Upper lobe of left lung (tissue), 6 donors: ENCODE results near the gene CFAP69. TPM values are rescaled to one million over a fixed set of nuclear protein-coding genes. Genes with fewer than 3 reads are reported as not detected.

Experiments
- ATAC-seq, 2 donors: fragments of 200-7000 bp; cut with Tn5 transposase; one replicate each; pipeline ENCODE4 v1.9.1; 2022; ENCODE audit warnings: mild to moderate bottlenecking in 2 of 2, moderate library complexity in 2 of 2; ENCODE audit not compliant: low FRiP score in 2 of 2
- DNase-seq, 2 donors: peaks; one replicate each; pipeline ENCODE4 v3.0.0-alpha.2; 2019 to 2020
- H3K27ac ChIP-seq, 4 donors: fragments of 200-600 bp; sonication (generic); one replicate each; pipeline ENCODE4 v1.5.1; 2016 to 2019
- H3K27me3 ChIP-seq, 4 donors: fragments of 200-600 bp; sonication (generic); one replicate each; pipeline ENCODE4 v1.5.1; 2017 to 2019
- H3K36me3 ChIP-seq, 4 donors: fragments of 200-600 bp; sonication (generic); one replicate each; pipeline ENCODE4 v1.5.1; 2016 to 2019
- H3K4me1 ChIP-seq, 4 donors: fragments of 200-600 bp; sonication (generic); one replicate each; pipeline ENCODE4 v1.5.1; 2018 to 2019
- H3K4me3 ChIP-seq, 4 donors: fragments of 200-600 bp; sonication (generic); one replicate each; pipeline ENCODE4 v1.5.1; 2017 to 2019; ENCODE audit warnings: mild to moderate bottlenecking in 2 of 4, moderate library complexity in 1 of 4
- H3K9me3 ChIP-seq, 4 donors: fragments of 200-600 bp; sonication (generic); one replicate each; pipeline ENCODE4 v1.5.1; 2018 to 2019
- CTCF ChIP-seq, 6 experiments: fragments of 450-650 bp in 4 of 6; fragments of 200-600 bp in 2 of 6; sonication (generic) in 2 of 6; IDR thresholded peaks; one replicate each; pipeline ENCODE4 v1.5.1; 2016 to 2019; ENCODE audit warnings: antibody characterized with exemption in 6 of 6
- EP300 ChIP-seq, 4 donors: sonication (generic); formaldehyde crosslinking; IDR thresholded peaks; one replicate each; pipeline ENCODE4 v1.5.1; 2017; ENCODE audit warnings: antibody characterized with exemption in 4 of 4, control low read depth in 2 of 4
- POLR2A ChIP-seq, 4 donors: fragments of 450-650 bp; IDR thresholded peaks; one replicate each; pipeline ENCODE4 v1.5.1; 2016 to 2017; ENCODE audit warnings: antibody characterized with exemption in 4 of 4, mild to moderate bottlenecking in 2 of 4
- POLR2AphosphoS5 ChIP-seq, 2 donors: sonication (generic); formaldehyde crosslinking; IDR thresholded peaks; one replicate each; pipeline ENCODE4 v1.5.1; 2017; ENCODE audit warnings: antibody characterized with exemption in 2 of 2
- WGBS, 2 donors: methylation state at CpG; one replicate each; pipeline ENCODE4 v1.1.5; 2017 to 2018; 5-methylcytosine and 5-hydroxymethylcytosine counted together
- total RNA-seq, 6 donors: library from RNA; depleted of rRNA in 4 of 6; stranded (reverse); fragments of >200 nt in 4 of 6; gene quantifications; one replicate each; pipeline versions ENCODE4 v1.1.0 to v1.2.1, GENCODE V29; 2016 to 2021
- donor health status: DM: no; HTN: no; CAD: no; lungs with moderate emphysema.
- donor health status: DM: no; HTN: yes; CAD: no; lungs with severe emphysema.

CFAP69 gene
- total RNA-seq, 6 donors from 2014 or later, result 3.4 to 34.9 (median 6.9) TPM

GRCh38 chr7:90303241-90303640, 58.3 kb downstream of the CFAP69 start:
- Histone ChIP-seq H3K9me3 (no peaks in the 10 kb centered on the region), H3K4me1 (no peaks in the 10 kb centered on the region), H3K27ac (no peak overlapping the region), H3K4me3 (no peak overlapping the region), H3K36me3 (peaks cover 0 to 6% (median 0%) of the 10 kb centered on the region in 4 donors), H3K27me3 (no peaks in the 10 kb centered on the region)
- WGBS, 2 donors, result 89 to 97% methylated on average over 1 of the region's 1 CpG
- TF ChIP-seq POLR2AphosphoS5 (IDR thresholded peaks at IDR 0.05) (no peak), POLR2A (IDR thresholded peaks at IDR 0.05) (no peak), CTCF (IDR thresholded peaks at IDR 0.05) (no peak), EP300 (IDR thresholded peaks at IDR 0.05) (no peak)
- no peak for DNase-seq
- no peak for ATAC-seq

- WGBS, 2 donors, result 80 to 85% methylated on average over 5 of the region's 5 CpGs
Observed at GRCh38 chr7:90309872-90310271, 64.9 kb downstream of the CFAP69 start.

GRCh38 chr7:90311175-90311574, 66.2 kb downstream of the CFAP69 start:
- DNase-seq, result no peak

More at GRCh38 chr7:90309872-90310271, 64.9 kb downstream of the CFAP69 start:
- Histone ChIP-seq H3K27me3 (no peaks in the 10 kb centered on the region), H3K4me1 (no peaks in the 10 kb centered on the region), H3K27ac (no peak overlapping the region), H3K36me3 (peaks cover 0 to 8% (median 0%) of the 10 kb centered on the region in 4 donors), H3K9me3 (no peaks in the 10 kb centered on the region), H3K4me3 (no peak overlapping the region)
- TF ChIP-seq POLR2A (IDR thresholded peaks at IDR 0.05) (no peak), POLR2AphosphoS5 (IDR thresholded peaks at IDR 0.05) (no peak), EP300 (IDR thresholded peaks at IDR 0.05) (no peak), CTCF (IDR thresholded peaks at IDR 0.05) (no peak)
- DNase-seq (no peak), ATAC-seq (no peak)

GRCh38 chr7:90312745-90313144, 67.8 kb downstream of the CFAP69 start:
- no peaks in the 10 kb centered on the region for H3K9me3 ChIP-seq
- no peak for TF ChIP-seq POLR2AphosphoS5 (IDR thresholded peaks at IDR 0.05)
- TF ChIP-seq CTCF (IDR thresholded peaks at IDR 0.05), result no peak
- no peak for TF ChIP-seq POLR2A (IDR thresholded peaks at IDR 0.05)
- no peak for TF ChIP-seq EP300 (IDR thresholded peaks at IDR 0.05)
- no peaks in the 10 kb centered on the region for H3K27me3 ChIP-seq
- H3K27ac ChIP-seq, result no peak overlapping the region
- peaks cover 0 to 3% (median 0%) of the 10 kb centered on the region in 4 donors for H3K36me3 ChIP-seq
- H3K4me1 ChIP-seq, result no peaks in the 10 kb centered on the region
- WGBS, 2 donors, result 90 to 92% methylated on average over 2 of the region's 2 CpGs
- H3K4me3 ChIP-seq, result no peak overlapping the region
- ATAC-seq, result no peak
- no peak for DNase-seq

More at GRCh38 chr7:90311175-90311574, 66.2 kb downstream of the CFAP69 start:
- Histone ChIP-seq H3K9me3 (no peaks in the 10 kb centered on the region), H3K4me1 (no peaks in the 10 kb centered on the region), H3K27ac (no peak overlapping the region), H3K27me3 (no peaks in the 10 kb centered on the region), H3K4me3 (no peak overlapping the region), H3K36me3 (peaks cover 0 to 8% (median 0%) of the 10 kb centered on the region in 4 donors)
- TF ChIP-seq POLR2AphosphoS5 (IDR thresholded peaks at IDR 0.05) (no peak), POLR2A (IDR thresholded peaks at IDR 0.05) (no peak), CTCF (IDR thresholded peaks at IDR 0.05) (no peak), EP300 (IDR thresholded peaks at IDR 0.05) (no peak)
- no peak for ATAC-seq

- Histone ChIP-seq H3K27ac (no peak overlapping the region), H3K4me3 (no peak overlapping the region), H3K9me3 (no peaks in the 10 kb centered on the region), H3K27me3 (no peaks in the 10 kb centered on the region), H3K36me3 (no peaks in the 10 kb centered on the region), H3K4me1 (no peaks in the 10 kb centered on the region)
- DNase-seq (no peak), ATAC-seq (no peak)
- TF ChIP-seq CTCF (IDR thresholded peaks at IDR 0.05) (no peak), EP300 (IDR thresholded peaks at IDR 0.05) (no peak), POLR2A (IDR thresholded peaks at IDR 0.05) (no peak), POLR2AphosphoS5 (IDR thresholded peaks at IDR 0.05) (no peak)
- WGBS, 2 donors, result 70 to 86% methylated on average over 4 of the region's 4 CpGs
Observed at GRCh38 chr7:90313907-90314306, 68.9 kb downstream of the CFAP69 start.
